ENCODE measurements around the gene SGCB.

SGCB gene

DNA sequence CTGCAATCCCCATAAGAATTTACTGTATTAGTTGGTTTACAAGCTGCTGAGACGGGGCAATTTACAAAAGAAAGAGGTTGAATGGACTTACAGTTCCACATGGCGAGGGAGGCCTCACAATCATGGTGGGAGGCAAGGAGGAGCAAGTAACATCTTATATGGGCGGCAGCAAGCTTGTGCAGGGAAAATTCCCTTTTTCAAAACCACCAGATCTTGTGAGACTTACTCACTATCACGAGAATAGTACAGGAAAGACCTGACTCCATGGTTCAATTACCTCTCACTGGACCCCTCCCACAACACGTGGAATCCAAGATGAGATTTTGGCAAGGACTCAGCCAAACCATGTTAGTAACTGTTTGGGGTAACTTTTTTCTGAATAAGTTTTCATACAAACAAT is 11.2 kb upstream of the SGCB start:
- no peak for TF ChIP-seq CTCF (IDR thresholded peaks at IDR 0.05; ENCODE audit: borderline replicate concordance, insufficient read depth, low read depth, low read length)
- no peak overlapping the region for H3K4me3 ChIP-seq (ENCODE audit: low read depth, low read length)

DNA sequence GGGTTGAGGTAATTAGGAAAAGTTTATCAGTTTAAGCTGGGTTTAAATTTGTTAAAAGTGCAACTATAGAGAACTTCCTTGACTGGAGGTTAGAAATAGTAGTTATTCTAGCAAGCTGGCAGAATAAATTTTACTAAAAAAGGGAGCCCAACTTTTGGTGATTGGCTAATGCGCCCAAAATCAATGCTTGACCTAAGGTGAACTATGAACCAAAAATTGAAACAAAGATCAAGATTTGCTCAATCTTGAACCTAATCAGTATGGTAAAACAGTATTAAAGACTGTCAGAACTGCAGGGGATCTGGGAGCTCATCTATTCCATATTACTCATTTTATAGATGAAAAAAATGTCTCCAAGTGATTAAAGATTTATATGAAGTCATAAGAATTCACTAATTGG is 6.9 kb upstream of the SGCB start:
- no peak overlapping the region for H3K4me3 ChIP-seq (ENCODE audit: low read depth, low read length)

GRCh38 chr4:52037689-52038102 is 403 bp downstream of the SGCB start:
- TF ChIP-seq CTCF (IDR thresholded peaks at IDR 0.05; ENCODE audit: borderline replicate concordance, insufficient read depth, low read depth, low read length), result no peak
- H3K4me3 ChIP-seq (ENCODE audit: low read depth, low read length), result peak overlapping the region; percentile 74

More for the DNA sequence above, 6.9 kb upstream of the SGCB start:
- TF ChIP-seq CTCF (IDR thresholded peaks at IDR 0.05; ENCODE audit: borderline replicate concordance, insufficient read depth, low read depth, low read length), result no peak

DNA sequence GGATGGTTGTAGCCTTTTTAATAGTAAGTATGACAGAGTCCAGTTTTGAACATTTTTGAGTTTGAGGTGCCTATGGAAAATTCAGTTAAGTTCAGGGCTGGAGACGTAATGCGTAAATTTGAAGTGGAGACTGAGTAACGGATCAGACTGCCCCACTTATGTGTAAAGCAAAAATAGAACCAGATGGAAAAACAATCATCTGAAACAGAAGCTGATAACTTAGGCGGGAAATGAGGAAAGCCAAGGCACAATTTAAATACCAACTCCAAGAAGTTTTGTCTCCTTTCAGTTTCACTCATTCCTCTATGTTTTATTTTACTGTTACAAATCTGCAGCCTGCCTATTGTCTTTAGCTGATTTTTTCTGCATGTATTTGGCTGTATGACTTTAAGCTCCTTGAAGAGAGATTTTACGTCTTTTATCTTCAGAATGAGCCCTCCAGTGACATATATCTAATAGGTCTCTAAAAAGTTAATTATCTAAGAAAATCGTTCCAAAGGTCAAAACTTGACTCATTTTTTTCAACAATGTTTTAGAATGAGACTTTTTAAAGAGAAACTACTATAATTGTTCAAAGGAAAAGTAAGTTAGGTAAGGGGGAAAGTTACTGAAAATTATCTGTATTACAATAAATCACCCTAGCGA is 1.1 kb downstream of the SGCB start:
- no peak overlapping the region for H3K4me3 ChIP-seq (ENCODE audit: low read depth, low read length)

GRCh38 chr4:52035190-52035589 is 2.9 kb downstream of the SGCB start:
- H3K4me3 ChIP-seq (ENCODE audit: low read depth, low read length), result no peak overlapping the region
- no peak for TF ChIP-seq CTCF (IDR thresholded peaks at IDR 0.05; ENCODE audit: borderline replicate concordance, insufficient read depth, low read depth, low read length)

More for the DNA sequence above, 1.1 kb downstream of the SGCB start:
- no peak for TF ChIP-seq CTCF (IDR thresholded peaks at IDR 0.05; ENCODE audit: borderline replicate concordance, insufficient read depth, low read depth, low read length)

GRCh38 chr4:52032005-52032404 is 6.1 kb downstream of the SGCB start:
- no peak overlapping the region for H3K4me3 ChIP-seq (ENCODE audit: low read depth, low read length)
- no peak for TF ChIP-seq CTCF (IDR thresholded peaks at IDR 0.05; ENCODE audit: borderline replicate concordance, insufficient read depth, low read depth, low read length)

GRCh38 chr4:52028970-52029369 is 9.1 kb downstream of the SGCB start:
- TF ChIP-seq CTCF (IDR thresholded peaks at IDR 0.05; ENCODE audit: borderline replicate concordance, insufficient read depth, low read depth, low read length), result no peak
- no peak overlapping the region for H3K4me3 ChIP-seq (ENCODE audit: low read depth, low read length)
